ENCODE measurements around the gene CYP2W1.

The CYP2W1 gene

GRCh38 chr7:978416-979091, 4.4 kb upstream of the CYP2W1 start:
- Histone ChIP-seq H3K36me3 (ENCODE audit: control insufficient read depth, insufficient read depth, low read length) (no peaks in the 10 kb centered on the region), H3K4me1 (ENCODE audit: control insufficient read depth, insufficient read depth, low read length, poor library complexity, severe bottlenecking) (peaks cover 13% of the 10 kb centered on the region), H3K4me3 (ENCODE audit: extremely low read depth, insufficient read depth, low read length, poor library complexity, severe bottlenecking) (no peak overlapping the region), H3K9me3 (ENCODE audit: control insufficient read depth, low read length) (no peaks in the 10 kb centered on the region), H3K27ac (ENCODE audit: low read depth, low read length, severe bottlenecking) (no peak overlapping the region)
- 91 to 93% methylated on average over 22 to 24 of the region's 24 CpGs for WGBS, 2 experiments (ENCODE audit: insufficient coverage in 2 of 2)

- Histone ChIP-seq H3K4me3 (ENCODE audit: extremely low read depth, insufficient read depth, low read length, poor library complexity, severe bottlenecking) (no peak overlapping the region), H3K36me3 (ENCODE audit: control insufficient read depth, insufficient read depth, low read length) (no peaks in the 10 kb centered on the region), H3K4me1 (ENCODE audit: control insufficient read depth, insufficient read depth, low read length, poor library complexity, severe bottlenecking) (peaks cover 8% of the 10 kb centered on the region), H3K27ac (ENCODE audit: low read depth, low read length, severe bottlenecking) (no peak overlapping the region), H3K9me3 (ENCODE audit: control insufficient read depth, low read length) (no peaks in the 10 kb centered on the region)
- 94 to 95% methylated on average over 15 of the region's 16 CpGs for WGBS, 2 experiments (ENCODE audit: insufficient coverage in 2 of 2)
These were observed 3.8 kb upstream of the CYP2W1 start for GRCh38 chr7:979151-979550.

GRCh38 chr7:979886-980571, 3.0 kb upstream of the CYP2W1 start:
- H3K27ac ChIP-seq (ENCODE audit: low read depth, low read length, severe bottlenecking): no peak overlapping the region
- H3K9me3 ChIP-seq (ENCODE audit: control insufficient read depth, low read length): no peaks in the 10 kb centered on the region
- H3K4me1 ChIP-seq (ENCODE audit: control insufficient read depth, insufficient read depth, low read length, poor library complexity, severe bottlenecking): peaks cover 8% of the 10 kb centered on the region
- WGBS, 2 experiments (ENCODE audit: insufficient coverage in 2 of 2): 76 to 83% methylated on average over 11 to 15 of the region's 15 CpGs
- no peak overlapping the region for H3K4me3 ChIP-seq (ENCODE audit: extremely low read depth, insufficient read depth, low read length, poor library complexity, severe bottlenecking)
- no peaks in the 10 kb centered on the region for H3K36me3 ChIP-seq (ENCODE audit: control insufficient read depth, insufficient read depth, low read length)

- Histone ChIP-seq H3K9me3 (ENCODE audit: control insufficient read depth, low read length) (no peaks in the 10 kb centered on the region), H3K36me3 (ENCODE audit: control insufficient read depth, insufficient read depth, low read length) (no peaks in the 10 kb centered on the region), H3K27ac (ENCODE audit: low read depth, low read length, severe bottlenecking) (no peak overlapping the region), H3K4me1 (ENCODE audit: control insufficient read depth, insufficient read depth, low read length, poor library complexity, severe bottlenecking) (peaks cover 8% of the 10 kb centered on the region), H3K4me3 (ENCODE audit: extremely low read depth, insufficient read depth, low read length, poor library complexity, severe bottlenecking) (no peak overlapping the region)
- 92 to 93% methylated on average over 12 to 14 of the region's 19 CpGs for WGBS, 2 experiments (ENCODE audit: insufficient coverage in 2 of 2)
These were observed 1.0 kb upstream of the CYP2W1 start for GRCh38 chr7:981793-982510.

- Histone ChIP-seq H3K9me3 (ENCODE audit: control insufficient read depth, low read length) (no peaks in the 10 kb centered on the region), H3K4me3 (ENCODE audit: extremely low read depth, insufficient read depth, low read length, poor library complexity, severe bottlenecking) (no peak overlapping the region), H3K27ac (ENCODE audit: low read depth, low read length, severe bottlenecking) (no peak overlapping the region), H3K4me1 (ENCODE audit: control insufficient read depth, insufficient read depth, low read length, poor library complexity, severe bottlenecking) (peaks cover 3% of the 10 kb centered on the region), H3K36me3 (ENCODE audit: control insufficient read depth, insufficient read depth, low read length) (no peaks in the 10 kb centered on the region)
- WGBS, 2 experiments (ENCODE audit: insufficient coverage in 2 of 2): 83 to 84% methylated on average over 9 to 10 of the region's 10 CpGs
These were observed 424 bp upstream of the CYP2W1 start for GRCh38 chr7:982511-983003.

- Histone ChIP-seq H3K36me3 (ENCODE audit: control insufficient read depth, insufficient read depth, low read length) (no peaks in the 10 kb centered on the region), H3K4me1 (ENCODE audit: control insufficient read depth, insufficient read depth, low read length, poor library complexity, severe bottlenecking) (no peaks in the 10 kb centered on the region), H3K4me3 (ENCODE audit: extremely low read depth, insufficient read depth, low read length, poor library complexity, severe bottlenecking) (no peak overlapping the region), H3K27ac (ENCODE audit: low read depth, low read length, severe bottlenecking) (no peak overlapping the region), H3K9me3 (ENCODE audit: control insufficient read depth, low read length) (no peaks in the 10 kb centered on the region)
- WGBS, 2 experiments (ENCODE audit: insufficient coverage in 2 of 2): 93 to 100% methylated on average over 13 to 18 of the region's 20 CpGs
These were observed 663 bp downstream of the CYP2W1 start for GRCh38 chr7:983616-984071.

- no peak overlapping the region for H3K27ac ChIP-seq (ENCODE audit: low read depth, low read length, severe bottlenecking)
- no peaks in the 10 kb centered on the region for H3K36me3 ChIP-seq (ENCODE audit: control insufficient read depth, insufficient read depth, low read length)
- no peaks in the 10 kb centered on the region for H3K4me1 ChIP-seq (ENCODE audit: control insufficient read depth, insufficient read depth, low read length, poor library complexity, severe bottlenecking)
- no peak overlapping the region for H3K4me3 ChIP-seq (ENCODE audit: extremely low read depth, insufficient read depth, low read length, poor library complexity, severe bottlenecking)
- no peaks in the 10 kb centered on the region for H3K9me3 ChIP-seq (ENCODE audit: control insufficient read depth, low read length)
- 96 to 98% methylated on average over 25 to 33 of the region's 39 CpGs for WGBS, 2 experiments (ENCODE audit: insufficient coverage in 2 of 2)
These were observed 1.6 kb downstream of the CYP2W1 start for GRCh38 chr7:984361-985126.

- Histone ChIP-seq H3K27ac (ENCODE audit: low read depth, low read length, severe bottlenecking) (no peak overlapping the region), H3K4me1 (ENCODE audit: control insufficient read depth, insufficient read depth, low read length, poor library complexity, severe bottlenecking) (no peaks in the 10 kb centered on the region), H3K4me3 (ENCODE audit: extremely low read depth, insufficient read depth, low read length, poor library complexity, severe bottlenecking) (no peak overlapping the region), H3K9me3 (ENCODE audit: control insufficient read depth, low read length) (no peaks in the 10 kb centered on the region), H3K36me3 (ENCODE audit: control insufficient read depth, insufficient read depth, low read length) (no peaks in the 10 kb centered on the region)
- 88 to 94% methylated on average over 14 to 15 of the region's 16 CpGs for WGBS, 2 experiments (ENCODE audit: insufficient coverage in 2 of 2)
These were observed 2.1 kb downstream of the CYP2W1 start for GRCh38 chr7:985127-985416.

- Histone ChIP-seq H3K9me3 (ENCODE audit: control insufficient read depth, low read length) (no peaks in the 10 kb centered on the region), H3K4me1 (ENCODE audit: control insufficient read depth, insufficient read depth, low read length, poor library complexity, severe bottlenecking) (no peaks in the 10 kb centered on the region), H3K27ac (ENCODE audit: low read depth, low read length, severe bottlenecking) (no peak overlapping the region), H3K36me3 (ENCODE audit: control insufficient read depth, insufficient read depth, low read length) (no peaks in the 10 kb centered on the region), H3K4me3 (ENCODE audit: extremely low read depth, insufficient read depth, low read length, poor library complexity, severe bottlenecking) (no peak overlapping the region)
- WGBS, 2 experiments (ENCODE audit: insufficient coverage in 2 of 2): 88 to 92% methylated on average over 39 to 40 of the region's 41 CpGs
These were observed 3.1 kb downstream of the CYP2W1 start for GRCh38 chr7:985915-986741.
